ENCODE results near the gene SMIM33. TPM values are rescaled to one million over a fixed set of nuclear protein-coding genes. Genes with fewer than 3 reads are reported as not detected.

The SMIM33 gene
- total RNA-seq, 4 donors from 2014 or later = 0.55 to 0.64 TPM; not detected in 2

GRCh38 chr5:139453683-139454567 is 16.9 kb upstream of the SMIM33 start:
- no peak overlapping the region for H3K4me3 ChIP-seq
- no peaks in the 10 kb centered on the region for H3K36me3 ChIP-seq
- H3K27ac ChIP-seq = no peak overlapping the region
- 46 to 74% methylated on average over 3 of the region's 3 CpGs for WGBS, 2 donors (ENCODE audit: low coverage in 1 of 2)
- no peak for TF ChIP-seq POLR2AphosphoS5 (IDR thresholded peaks at IDR 0.05)
- no peak for TF ChIP-seq EP300 (IDR thresholded peaks at IDR 0.05; ENCODE audit: low read depth)
- no peak for TF ChIP-seq CTCF (IDR thresholded peaks at IDR 0.05)
- TF ChIP-seq POLR2A (IDR thresholded peaks at IDR 0.05) = no peak
- no peaks in the 10 kb centered on the region for H3K9me3 ChIP-seq
- in situ Hi-C loops (cut with MboI; ENCODE audit: low pct_ligation_motif_present in 1 of 4, low pct_unique_long_range_greater_than_20kb in 1 of 4, low sequenced_read_pairs in 3 of 4) = no loop called here
- peaks cover 0 to 7% (median 3%) of the 10 kb centered on the region in 4 donors for H3K4me1 ChIP-seq
- H3K27me3 ChIP-seq = no peaks in the 10 kb centered on the region
- DNase-seq = no peak
- intact Hi-C loops (cut with DNase I; ENCODE audit: low total_unique reads) = no loop called here

- H3K36me3 ChIP-seq = no peaks in the 10 kb centered on the region
- in situ Hi-C loops (cut with MboI; ENCODE audit: low pct_ligation_motif_present in 1 of 4, low pct_unique_long_range_greater_than_20kb in 1 of 4, low sequenced_read_pairs in 3 of 4) = no loop called here
- H3K27me3 ChIP-seq = no peaks in the 10 kb centered on the region
- no peak for DNase-seq
- no peak overlapping the region for H3K4me3 ChIP-seq
- 79% methylated on average over 11 of the region's 11 CpGs; no CpG with 5 or more reads in 1 of the 2 donors for whole genome bisulfite sequencing, 2 donors (ENCODE audit: low coverage in 1 of 2)
- intact Hi-C loops (cut with DNase I; ENCODE audit: low total_unique reads) = no loop called here
- H3K4me1 ChIP-seq = peaks cover 0 to 15% (median 8%) of the 10 kb centered on the region in 4 donors
- H3K9me3 ChIP-seq = no peaks in the 10 kb centered on the region
- TF ChIP-seq CTCF (IDR thresholded peaks at IDR 0.05) (no peak), POLR2AphosphoS5 (IDR thresholded peaks at IDR 0.05) (no peak), EP300 (IDR thresholded peaks at IDR 0.05; ENCODE audit: low read depth) (no peak), POLR2A (IDR thresholded peaks at IDR 0.05) (no peak)
- no peak overlapping the region for H3K27ac ChIP-seq
These were observed 16.1 kb upstream of the SMIM33 start for GRCh38 chr5:139454568-139455290.

GRCh38 chr5:139456776-139457175 is 14.0 kb upstream of the SMIM33 start:
- no peak overlapping the region for H3K4me3 ChIP-seq
- intact Hi-C loops (cut with DNase I; ENCODE audit: low total_unique reads) = no loop called here
- WGBS, 2 donors (ENCODE audit: low coverage in 1 of 2) = 92% methylated on average over 12 of the region's 12 CpGs; no CpG with 5 or more reads in 1 of the 2 donors
- DNase-seq = no peak
- no peaks in the 10 kb centered on the region for H3K9me3 ChIP-seq
- H3K27ac ChIP-seq = no peak overlapping the region
- H3K4me1 ChIP-seq = peaks cover 0 to 19% (median 9%) of the 10 kb centered on the region in 4 donors
- in situ Hi-C loops (cut with MboI; ENCODE audit: low pct_ligation_motif_present in 1 of 4, low pct_unique_long_range_greater_than_20kb in 1 of 4, low sequenced_read_pairs in 3 of 4) = no loop called here
- H3K36me3 ChIP-seq = no peaks in the 10 kb centered on the region
- no peaks in the 10 kb centered on the region for H3K27me3 ChIP-seq
- TF ChIP-seq CTCF (IDR thresholded peaks at IDR 0.05) = no peak
- no peak for TF ChIP-seq EP300 (IDR thresholded peaks at IDR 0.05; ENCODE audit: low read depth)
- TF ChIP-seq POLR2AphosphoS5 (IDR thresholded peaks at IDR 0.05) = no peak
- TF ChIP-seq POLR2A (IDR thresholded peaks at IDR 0.05) = no peak

GRCh38 chr5:139457241-139457640 is 13.6 kb upstream of the SMIM33 start:
- Histone ChIP-seq H3K4me3 (no peak overlapping the region), H3K36me3 (no peaks in the 10 kb centered on the region), H3K27me3 (no peaks in the 10 kb centered on the region), H3K9me3 (no peaks in the 10 kb centered on the region), H3K4me1 (peaks cover 0 to 19% (median 9%) of the 10 kb centered on the region in 4 donors), H3K27ac (no peak overlapping the region)
- DNase-seq = no peak
- in situ Hi-C loops (cut with MboI; ENCODE audit: low pct_ligation_motif_present in 1 of 4, low pct_unique_long_range_greater_than_20kb in 1 of 4, low sequenced_read_pairs in 3 of 4) (no loop called here), intact Hi-C loops (cut with DNase I; ENCODE audit: low total_unique reads) (no loop called here)
- 93 to 96% methylated on average over 5 of the region's 5 CpGs for WGBS, 2 donors (ENCODE audit: low coverage in 1 of 2)
- TF ChIP-seq EP300 (IDR thresholded peaks at IDR 0.05; ENCODE audit: low read depth) = no peak
- TF ChIP-seq POLR2A (IDR thresholded peaks at IDR 0.05) = no peak
- TF ChIP-seq POLR2AphosphoS5 (IDR thresholded peaks at IDR 0.05) = no peak
- TF ChIP-seq CTCF (IDR thresholded peaks at IDR 0.05) = no peak
